CD4-positive, alpha-beta T cell (primary cell): ENCODE data around the gene MT3. TPM values are rescaled to one million over a fixed set of nuclear protein-coding genes. Genes with fewer than 3 reads are reported as not detected.
A peak's percentile ranks its signal among the peaks of the same experiment; 100 is the strongest.

Experiments
- ATAC-seq: fragments of 200-7000 bp; cut with Tn5 transposase; one replicate; pipeline ENCODE4 v1.10.0; 2022; ENCODE audit warnings: mild to moderate bottlenecking; ENCODE audit not compliant: poor library complexity
- CTCF ChIA-PET: fragments of 350-600 bp; sonication (Branson Sonifier 250); formaldehyde crosslinking; loops from one replicate; lab custom pipeline; 2021; ENCODE audit warnings: antibody characterized with exemption, inconsistent platforms; lab: Charles Lee
- POLR2A ChIA-PET: fragments of 350-600 bp; sonication (Branson Sonifier 250); formaldehyde crosslinking; loops from one replicate; lab custom pipeline; 2021; ENCODE audit warnings: antibody characterized with exemption, inconsistent platforms; lab: Charles Lee
- DNase-seq, 14 experiments: peaks; one replicate each; pipeline ENCODE4 v3.0.0-alpha.2; 2013 to 2020; ENCODE audit warnings: mixed read lengths in 2 of 14
- H3K27ac ChIP-seq, 2 donors: one replicate each; pipeline versions ENCODE4 v1.5.1 to v1.7.0; 2013; ENCODE audit warnings: low read length in 2 of 2, low read depth in 1 of 2, mild to moderate bottlenecking in 1 of 2
- H3K27me3 ChIP-seq, 2 experiments: 1 replicate in 1 of 2; 2 replicates in 1 of 2; pipeline versions ENCODE4 v1.6.1 to v1.7.0; 2013; ENCODE audit warnings: low read length in 2 of 2, control low read depth in 1 of 2, mild to moderate bottlenecking in 1 of 2, moderate library complexity in 1 of 2; ENCODE audit not compliant: insufficient read depth in 2 of 2, control insufficient read depth in 1 of 2
- H3K36me3 ChIP-seq: one replicate; pipeline ENCODE4 v1.6.1; 2013; ENCODE audit warnings: low read length, control low read depth; ENCODE audit not compliant: insufficient read depth
- H3K4me1 ChIP-seq: one replicate; pipeline ENCODE4 v1.6.1; 2013; ENCODE audit warnings: low read length, control low read depth; ENCODE audit not compliant: insufficient read depth
- H3K4me3 ChIP-seq: one replicate; pipeline ENCODE4 v1.5.1; 2013; ENCODE audit warnings: mild to moderate bottlenecking, low read length, moderate library complexity
- H3K9me3 ChIP-seq, 2 experiments: 1 replicate in 1 of 2; 2 replicates in 1 of 2; pipeline versions ENCODE4 v1.6.1 to v1.7.0; 2013; ENCODE audit warnings: low read length in 2 of 2, mild to moderate bottlenecking in 2 of 2, control low read depth in 1 of 2, moderate library complexity in 1 of 2; ENCODE audit not compliant: control insufficient read depth in 1 of 2, insufficient read depth in 1 of 2
- H3K27ac Mint-ChIP-seq: one replicate; pipeline ENCODE4 v1.8.0; 2020; ENCODE audit warnings: mixed read lengths
- H3K27me3 Mint-ChIP-seq: one replicate; pipeline ENCODE4 v1.8.0; 2021; ENCODE audit warnings: mixed read lengths
- H3K36me3 Mint-ChIP-seq: one replicate; pipeline ENCODE4 v1.8.0; 2021; ENCODE audit warnings: low read depth, mixed read lengths
- H3K4me1 Mint-ChIP-seq: one replicate; pipeline ENCODE4 v1.8.0; 2021; ENCODE audit warnings: low read depth, mixed read lengths
- H3K4me3 Mint-ChIP-seq: one replicate; pipeline ENCODE4 v1.8.0; 2020; ENCODE audit warnings: mild to moderate bottlenecking, mixed read lengths
- H3K9me3 Mint-ChIP-seq: one replicate; pipeline ENCODE4 v1.8.0; 2020; ENCODE audit warnings: mixed read lengths
- CTCF ChIP-seq: fragments of 200-600 bp; IDR thresholded peaks from one replicate; pipeline ENCODE4 v1.8.0; 2022; ENCODE audit warnings: antibody characterized with exemption, mild to moderate bottlenecking
- intact Hi-C, 2 experiments: fragments of 100-400 bp; cut with DNase I in 1 of 2; cut with micrococcal nuclease in 1 of 2; formaldehyde crosslinking; loops; one replicate each; pipeline versions ENCODE4 v1.15.1 to v1.9.0; 2023 to 2025; cut with DNase I, micrococcal nuclease
- total RNA-seq, 174 experiments: library from RNA in 2 of 174; stranded (reverse) in 2 of 174; gene quantifications; one replicate each; pipeline ENCODE4 v1.2.3 and lab custom pipeline; 2021 to 2026

MT3 gene
- total RNA-seq, 2 experiments from 2014 or later, result 0.50 TPM; not detected in 1

- no peak overlapping the region for H3K4me3 Mint-ChIP-seq
- no peaks in the 10 kb centered on the region for H3K4me1 ChIP-seq
- peaks cover 29% of the 10 kb centered on the region for H3K27me3 Mint-ChIP-seq
- H3K36me3 ChIP-seq, result no peaks in the 10 kb centered on the region
- no peak overlapping the region for H3K4me3 ChIP-seq
- no peaks in the 10 kb centered on the region for H3K9me3 ChIP-seq
- no peak for ATAC-seq
- H3K4me1 Mint-ChIP-seq, result no peaks in the 10 kb centered on the region
- POLR2A ChIA-PET, result no interaction called here
- H3K9me3 Mint-ChIP-seq, result no peaks in the 10 kb centered on the region
- intact Hi-C loops, result no loop called here
- no peak overlapping the region for H3K27ac Mint-ChIP-seq
- peaks cover 0 to 2% of the 10 kb centered on the region in 2 experiments for H3K27me3 ChIP-seq
- no peak for DNase-seq
- H3K36me3 Mint-ChIP-seq, result no peaks in the 10 kb centered on the region
- no peak for TF ChIP-seq CTCF
- H3K27ac ChIP-seq, result no peak overlapping the region
- CTCF ChIA-PET, result no interaction called here
Observed at GRCh38 chr16:56583351-56584168, 5.8 kb upstream of the MT3 start.

- H3K27ac Mint-ChIP-seq, result no peak overlapping the region
- peaks cover 2 to 3% of the 10 kb centered on the region in 2 experiments for H3K27me3 ChIP-seq
- no peaks in the 10 kb centered on the region for H3K36me3 Mint-ChIP-seq
- H3K4me3 Mint-ChIP-seq, result no peak overlapping the region
- no peak overlapping the region for H3K4me3 ChIP-seq
- no peaks in the 10 kb centered on the region for H3K9me3 ChIP-seq
- no peaks in the 10 kb centered on the region for H3K9me3 Mint-ChIP-seq
- TF ChIP-seq CTCF, result no peak
- H3K36me3 ChIP-seq, result no peaks in the 10 kb centered on the region
- H3K4me1 ChIP-seq, result peaks cover 4% of the 10 kb centered on the region
- DNase-seq (no peak), ATAC-seq (no peak)
- intact Hi-C loops, result no loop called here
- H3K27ac ChIP-seq, result no peak overlapping the region
- ChIA-PET CTCF (no interaction called here), POLR2A (no interaction called here)
- H3K4me1 Mint-ChIP-seq, result no peaks in the 10 kb centered on the region
- peaks cover 33% of the 10 kb centered on the region for H3K27me3 Mint-ChIP-seq
Observed at GRCh38 chr16:56584276-56584675, 5.1 kb upstream of the MT3 start.

- no peak overlapping the region for H3K4me3 ChIP-seq
- no peaks in the 10 kb centered on the region for H3K36me3 Mint-ChIP-seq
- DNase-seq, result no peak
- no peak overlapping the region for H3K27ac Mint-ChIP-seq
- no peak for TF ChIP-seq CTCF
- peaks cover 12% of the 10 kb centered on the region for H3K4me1 ChIP-seq
- peaks cover 44% of the 10 kb centered on the region for H3K27me3 Mint-ChIP-seq
- no peaks in the 10 kb centered on the region for H3K36me3 ChIP-seq
- H3K4me1 Mint-ChIP-seq, result peaks cover 9% of the 10 kb centered on the region
- intact Hi-C loops, result no loop called here
- no peak overlapping the region for H3K27ac ChIP-seq
- no peaks in the 10 kb centered on the region for H3K9me3 ChIP-seq
- H3K4me3 Mint-ChIP-seq, result peak overlapping the region; percentile 67
- POLR2A ChIA-PET, result no interaction called here
- peaks cover 17 to 18% of the 10 kb centered on the region in 2 experiments for H3K27me3 ChIP-seq
- ATAC-seq, result no peak
- H3K9me3 Mint-ChIP-seq, result no peaks in the 10 kb centered on the region
- CTCF ChIA-PET, result no interaction called here
Observed at GRCh38 chr16:56588781-56589140, 567 bp upstream of the MT3 start.
